ENCODE data around the gene RARA. TPM values are rescaled to one million over a fixed set of nuclear protein-coding genes. Genes with fewer than 3 reads are reported as not detected.

Gene RARA
- total RNA-seq, 2 experiments from 2014 or later, result 34.7 to 36.2 TPM

DNA sequence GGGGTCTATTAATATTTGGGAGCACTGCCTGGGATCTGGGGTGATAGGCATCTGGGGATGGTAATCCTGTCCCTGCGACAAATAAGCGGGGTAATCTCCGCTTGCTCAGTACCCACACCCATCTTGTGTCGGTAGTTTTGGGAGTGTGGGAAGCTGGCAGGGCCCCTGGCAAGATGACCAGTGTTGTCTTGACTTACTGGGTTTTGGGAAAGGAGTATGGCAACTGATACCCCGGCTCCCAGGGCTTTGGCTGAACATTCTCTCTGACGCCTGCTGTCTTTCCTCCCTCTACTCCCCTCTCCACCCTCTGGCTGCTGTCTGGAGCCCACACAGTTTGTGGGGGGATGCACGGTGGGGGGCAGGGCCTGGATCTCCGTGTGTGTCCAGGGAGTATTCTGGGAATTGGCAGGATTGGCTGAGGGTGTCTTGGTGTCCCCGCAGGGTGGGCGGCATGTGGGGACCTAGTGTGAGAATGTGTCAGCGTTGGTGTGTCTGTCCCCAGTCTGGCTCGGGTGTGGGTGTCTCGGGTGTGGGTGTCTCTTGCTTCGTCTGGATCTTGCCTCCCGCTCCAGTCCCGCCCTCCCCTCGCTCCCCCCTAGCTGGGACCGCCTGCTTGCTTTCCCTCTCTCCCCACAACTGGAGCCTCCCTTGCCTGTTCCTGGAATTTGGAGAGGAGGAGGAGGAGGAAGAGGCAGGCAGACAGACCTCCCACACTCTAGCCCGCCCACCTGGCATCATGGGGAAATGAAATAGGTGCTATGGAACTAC, 12.0 kb downstream of the RARA start:
- H3K4me1 Mint-ChIP-seq (ENCODE audit: low read depth), result peaks cover 76% of the 10 kb centered on the region
- H3K27me3 Mint-ChIP-seq, result no peaks in the 10 kb centered on the region
- peak overlapping the region; percentile 98 for H3K4me3 Mint-ChIP-seq
- TF ChIP-seq, protein P1, sequence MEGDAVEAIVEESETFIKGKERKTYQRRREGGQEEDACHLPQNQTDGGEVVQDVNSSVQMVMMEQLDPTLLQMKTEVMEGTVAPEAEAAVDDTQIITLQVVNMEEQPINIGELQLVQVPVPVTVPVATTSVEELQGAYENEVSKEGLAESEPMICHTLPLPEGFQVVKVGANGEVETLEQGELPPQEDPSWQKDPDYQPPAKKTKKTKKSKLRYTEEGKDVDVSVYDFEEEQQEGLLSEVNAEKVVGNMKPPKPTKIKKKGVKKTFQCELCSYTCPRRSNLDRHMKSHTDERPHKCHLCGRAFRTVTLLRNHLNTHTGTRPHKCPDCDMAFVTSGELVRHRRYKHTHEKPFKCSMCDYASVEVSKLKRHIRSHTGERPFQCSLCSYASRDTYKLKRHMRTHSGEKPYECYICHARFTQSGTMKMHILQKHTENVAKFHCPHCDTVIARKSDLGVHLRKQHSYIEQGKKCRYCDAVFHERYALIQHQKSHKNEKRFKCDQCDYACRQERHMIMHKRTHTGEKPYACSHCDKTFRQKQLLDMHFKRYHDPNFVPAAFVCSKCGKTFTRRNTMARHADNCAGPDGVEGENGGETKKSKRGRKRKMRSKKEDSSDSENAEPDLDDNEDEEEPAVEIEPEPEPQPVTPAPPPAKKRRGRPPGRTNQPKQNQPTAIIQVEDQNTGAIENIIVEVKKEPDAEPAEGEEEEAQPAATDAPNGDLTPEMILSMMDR (IDR thresholded peaks at IDR 0.05), result no peak
- H3K9me3 Mint-ChIP-seq, result no peaks in the 10 kb centered on the region
- intact Hi-C loops (cut with micrococcal nuclease), result no loop called here
- POLR2A ChIA-PET, result interaction anchor here (1.1 to 11.5 kb wide), 3 partner anchors 15 to 30 kb away, joined by 3 to 101 read pairs (median 3); partner anchors contain the start of gene RARA
- CTCF ChIA-PET, result interaction anchor here (1.0 to 42.0 kb wide), 3 partner anchors 17 to 30 kb away, joined by 3 to 780 read pairs (median 3); no protein-coding TSS in a partner anchor
- H3K36me3 Mint-ChIP-seq (ENCODE audit: low read depth), result peaks cover 8% of the 10 kb centered on the region
- peak overlapping the region; percentile 99 for H3K27ac Mint-ChIP-seq
- no peak for ATAC-seq
- DNase-seq, result peak; percentile 53

DNA sequence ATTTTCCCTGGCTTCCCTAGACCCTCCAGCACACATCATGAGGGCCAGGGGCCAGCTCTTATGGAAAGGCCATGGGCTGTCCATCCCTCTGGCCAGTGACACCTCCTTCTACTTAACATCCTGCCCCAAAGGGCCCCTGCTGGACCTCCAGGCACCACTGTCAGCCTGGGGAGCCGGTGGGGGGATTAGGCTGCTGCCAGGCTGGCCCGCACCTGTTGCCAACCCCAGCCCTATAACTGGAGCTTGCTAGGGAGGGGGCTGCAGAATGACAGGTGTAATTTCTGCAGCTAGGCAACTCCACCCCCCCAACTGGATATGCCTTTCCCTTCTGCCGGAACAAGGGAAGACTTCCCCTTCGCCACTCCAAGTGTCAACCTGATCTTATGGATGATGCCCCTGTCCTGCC, 12.5 kb downstream of the RARA start:
- intact Hi-C loops (cut with micrococcal nuclease), result no loop called here
- TF ChIP-seq, protein P1 (IDR thresholded peaks at IDR 0.05), result no peak
- ATAC-seq, result no peak
- H3K27me3 Mint-ChIP-seq, result no peaks in the 10 kb centered on the region
- peak overlapping the region; percentile 99 for H3K27ac Mint-ChIP-seq
- no peaks in the 10 kb centered on the region for H3K9me3 Mint-ChIP-seq
- peaks cover 8% of the 10 kb centered on the region for H3K36me3 Mint-ChIP-seq (ENCODE audit: low read depth)
- peak; percentile 19 for DNase-seq
- ChIA-PET CTCF (interaction anchor here (1.0 to 42.0 kb wide), 3 partner anchors 18 to 31 kb away, joined by 3 to 780 read pairs (median 3); no protein-coding TSS in a partner anchor), POLR2A (interaction anchor here (0.7 to 11.5 kb wide), 4 partner anchors 10 to 30 kb away, joined by 3 to 101 read pairs (median 5); partner anchors contain the start of gene RARA)
- H3K4me1 Mint-ChIP-seq (ENCODE audit: low read depth), result peaks cover 76% of the 10 kb centered on the region
- H3K4me3 Mint-ChIP-seq, result peak overlapping the region; percentile 98

DNA sequence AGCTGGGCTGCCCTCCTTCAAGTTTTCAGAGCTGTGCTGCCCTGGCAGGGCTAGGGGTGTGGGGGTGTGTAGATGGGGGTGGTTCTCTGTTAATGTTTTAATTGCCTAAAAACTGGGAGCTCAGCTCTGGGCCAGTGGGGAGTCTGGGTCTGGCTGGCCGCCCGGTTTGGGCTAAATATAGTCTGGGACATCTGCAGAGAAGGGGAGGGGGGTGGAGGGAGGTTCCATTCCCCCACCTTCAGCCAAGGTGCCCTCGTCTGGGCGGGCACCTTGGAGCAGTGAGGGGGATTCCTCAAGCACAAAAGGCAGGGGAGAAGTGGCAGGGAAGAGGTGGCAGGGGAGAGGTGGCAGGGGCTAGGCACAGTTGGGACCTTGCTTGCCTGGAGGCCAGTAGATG, 13.0 kb downstream of the RARA start:
- ChIA-PET CTCF (interaction anchor here (1.2 to 42.0 kb wide), 2 partner anchors 18 to 29 kb away, joined by 3 to 780 read pairs; no protein-coding TSS in a partner anchor), POLR2A (interaction anchor here (0.7 to 11.5 kb wide), 5 partner anchors 9 to 31 kb away, joined by 3 to 101 read pairs (median 4); partner anchors contain the start of gene RARA)
- intact Hi-C loops (cut with micrococcal nuclease), result no loop called here
- TF ChIP-seq, protein P1 (IDR thresholded peaks at IDR 0.05), result no peak
- Mint-ChIP-seq H3K4me1 (ENCODE audit: low read depth) (peaks cover 80% of the 10 kb centered on the region), H3K4me3 (peak overlapping the region; percentile 98), H3K27me3 (no peaks in the 10 kb centered on the region), H3K36me3 (ENCODE audit: low read depth) (peaks cover 8% of the 10 kb centered on the region), H3K9me3 (no peaks in the 10 kb centered on the region), H3K27ac (peak overlapping the region; percentile 99)
- DNase-seq (peak; percentile 42), ATAC-seq (no peak)

DNA sequence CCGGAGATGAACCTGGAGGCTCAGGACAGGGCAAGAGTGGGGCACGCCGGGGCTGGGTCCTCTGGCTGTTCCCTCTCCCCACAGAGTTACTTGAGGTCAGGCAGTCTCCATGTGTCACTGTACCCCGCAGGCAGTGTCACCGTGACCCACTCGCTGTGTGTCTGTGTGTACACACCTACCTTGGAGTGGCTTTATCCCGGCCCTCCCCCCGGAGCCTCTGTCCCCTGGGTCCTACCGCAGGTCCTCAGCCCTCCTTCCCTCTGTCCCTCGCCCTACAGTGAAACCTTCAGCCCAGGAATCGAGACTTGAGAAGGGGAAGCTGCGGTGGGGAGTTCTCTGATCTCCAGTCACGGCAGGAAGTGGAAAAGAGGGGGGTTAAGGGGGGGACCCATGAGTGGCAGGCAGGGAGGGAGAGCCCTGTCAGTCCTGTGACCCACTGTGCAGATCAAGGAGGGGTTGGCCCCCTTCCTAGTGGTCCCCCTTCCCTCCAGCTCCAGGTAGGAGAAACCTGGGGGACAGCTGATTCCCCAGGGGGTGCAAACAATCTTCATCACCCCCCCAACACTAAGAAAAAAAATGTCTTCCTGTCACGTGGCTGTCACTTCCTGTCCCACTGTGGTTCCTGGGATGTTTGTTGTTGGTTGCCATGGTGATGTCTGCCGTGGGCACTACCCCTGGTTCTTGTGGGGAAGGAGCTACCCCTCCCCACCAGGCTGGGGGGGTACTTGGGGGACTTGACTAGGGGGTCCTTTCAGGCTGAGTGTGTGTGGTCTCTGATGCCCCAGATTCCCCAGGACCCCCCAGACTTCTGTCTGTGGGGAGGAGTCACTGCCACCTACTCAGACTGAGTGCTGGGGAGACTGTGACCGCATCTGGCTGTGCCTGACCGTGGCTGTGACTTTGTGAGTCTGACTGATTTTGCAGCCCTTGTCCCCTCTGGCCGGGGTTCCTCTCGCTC, 13.7 kb downstream of the RARA start:
- no peaks in the 10 kb centered on the region for H3K9me3 Mint-ChIP-seq
- ATAC-seq (peak; percentile 25), DNase-seq (peak; percentile 90)
- intact Hi-C loops (cut with micrococcal nuclease), result no loop called here
- peaks cover 8% of the 10 kb centered on the region for H3K36me3 Mint-ChIP-seq (ENCODE audit: low read depth)
- peak overlapping the region; percentile 98 for H3K4me3 Mint-ChIP-seq
- H3K27ac Mint-ChIP-seq, result peak overlapping the region; percentile 99
- POLR2A ChIA-PET, result interaction anchor here (0.8 to 11.5 kb wide), 13 partner anchors 9 to 217 kb away, joined by 3 to 101 read pairs (median 4); partner anchors contain the start of gene RARA
- peaks cover 80% of the 10 kb centered on the region for H3K4me1 Mint-ChIP-seq (ENCODE audit: low read depth)
- CTCF ChIA-PET, result interaction anchor here (0.8 to 42.0 kb wide), 3 partner anchors 19 to 104 kb away, joined by 3 to 780 read pairs (median 3); no protein-coding TSS in a partner anchor
- TF ChIP-seq, protein P1 (IDR thresholded peaks at IDR 0.05), result no peak
- H3K27me3 Mint-ChIP-seq, result no peaks in the 10 kb centered on the region

Data from activated CD8-positive, alpha-beta T cell treated with anti-CD3 and anti-CD28 coated beads for 36 hours (primary cell).